ENCODE results near the gene TICAM2. TPM values are rescaled to one million over a fixed set of nuclear protein-coding genes. Genes with fewer than 3 reads are reported as not detected.
"Not testable (repeated sequence)": the region's sequence is repeated elsewhere in the genome, so short reads cannot be mapped to it uniquely, and the experiment has no call there.

Gene TICAM2
- total RNA-seq, 1 experiment from 2014 or later: 1.0 TPM

GRCh38 chr5:115648056-115648455, 45.8 kb upstream of the TICAM2 start:
- H3K4me3 Mint-ChIP-seq: no peak overlapping the region
- H3K36me3 Mint-ChIP-seq: no peaks in the 10 kb centered on the region
- ATAC-seq (no peak), DNase-seq (ENCODE audit: low spot score) (no peak)
- H3K27me3 Mint-ChIP-seq (ENCODE audit: low read depth): no peaks in the 10 kb centered on the region; the same call in 1 of the 2 replicates
- ChIA-PET CTCF (no interaction called here), POLR2A (no interaction called here)
- H3K9me3 Mint-ChIP-seq: no peaks in the 10 kb centered on the region
- H3K27ac Mint-ChIP-seq: no peak overlapping the region
- no peak for TF ChIP-seq FOXP4 (CRISPR knock-in tag; IDR thresholded peaks at IDR 0.05)
- TF ChIP-seq GABPB1 (CRISPR knock-in tag; IDR thresholded peaks at IDR 0.05): peak; percentile 30; the same call in 1 of the 2 replicates
- H3K4me1 Mint-ChIP-seq: peaks cover 4% of the 10 kb centered on the region

GRCh38 chr5:115645386-115645785, 43.1 kb upstream of the TICAM2 start:
- H3K4me1 Mint-ChIP-seq; H3K27me3 Mint-ChIP-seq (ENCODE audit: low read depth); H3K4me3 Mint-ChIP-seq; H3K27ac Mint-ChIP-seq; H3K9me3 Mint-ChIP-seq; POLR2A ChIA-PET; DNase-seq (ENCODE audit: low spot score); ATAC-seq; H3K36me3 Mint-ChIP-seq: not testable (repeated sequence)
- CTCF ChIA-PET: interaction anchor here (0.9 kb wide), 1 partner anchor 125 kb away, joined by 3 read pairs; no protein-coding TSS in a partner anchor

- Mint-ChIP-seq H3K36me3 (no peaks in the 10 kb centered on the region), H3K4me1 (peaks cover 9% of the 10 kb centered on the region), H3K9me3 (no peaks in the 10 kb centered on the region), H3K27me3 (ENCODE audit: low read depth) (no peaks in the 10 kb centered on the region; the same call in 1 of the 2 replicates), H3K4me3 (no peak overlapping the region), H3K27ac (no peak overlapping the region)
- ChIA-PET POLR2A (no interaction called here), CTCF (interaction anchor here (1.0 kb wide), 1 partner anchor 9 kb away, joined by 3 read pairs; no protein-coding TSS in a partner anchor)
- ATAC-seq (no peak), DNase-seq (ENCODE audit: low spot score) (no peak)
- TF ChIP-seq AFF4 (CRISPR knock-in tag; IDR thresholded peaks at IDR 0.05; ENCODE audit: borderline replicate concordance): no peak
- TF ChIP-seq ZNF281 (CRISPR knock-in tag; IDR thresholded peaks at IDR 0.05): no peak
- TF ChIP-seq GABPB1 (CRISPR knock-in tag; IDR thresholded peaks at IDR 0.05): no peak
- TF ChIP-seq ZMAT4 (CRISPR knock-in tag; IDR thresholded peaks at IDR 0.05): no peak
- no peak for TF ChIP-seq JUN (CRISPR knock-in tag; IDR thresholded peaks at IDR 0.05)
- no peak for TF ChIP-seq ATF3 (CRISPR knock-in tag; conservative IDR thresholded peaks at IDR 0.05)
- TF ChIP-seq ZNF423 (CRISPR knock-in tag; IDR thresholded peaks at IDR 0.05): no peak
Measured at GRCh38 chr5:115644046-115644445, 41.8 kb upstream of the TICAM2 start.

GRCh38 chr5:115641948-115642347, 39.7 kb upstream of the TICAM2 start:
- DNase-seq (ENCODE audit: low spot score) (no peak), ATAC-seq (no peak)
- H3K9me3 Mint-ChIP-seq: no peaks in the 10 kb centered on the region
- no peaks in the 10 kb centered on the region for H3K36me3 Mint-ChIP-seq
- CTCF ChIA-PET: interaction anchor here (1.8 kb wide), 1 partner anchor 131 kb away, joined by 5 read pairs; no protein-coding TSS in a partner anchor
- H3K4me3 Mint-ChIP-seq: no peak overlapping the region
- no peaks in the 10 kb centered on the region; the same call in 1 of the 2 replicates for H3K27me3 Mint-ChIP-seq (ENCODE audit: low read depth)
- POLR2A ChIA-PET: no interaction called here
- peaks cover 12% of the 10 kb centered on the region for H3K4me1 Mint-ChIP-seq
- H3K27ac Mint-ChIP-seq: no peak overlapping the region
- TF ChIP-seq MYBL2 (CRISPR knock-in tag; IDR thresholded peaks at IDR 0.05) (no peak), CDX4 (CRISPR knock-in tag; IDR thresholded peaks at IDR 0.05; ENCODE audit: borderline replicate concordance) (no peak), CBFB (CRISPR knock-in tag; IDR thresholded peaks at IDR 0.05; ENCODE audit: low read depth) (no peak), RORB (CRISPR knock-in tag; IDR thresholded peaks at IDR 0.05) (no peak), TEAD1 (CRISPR knock-in tag; IDR thresholded peaks at IDR 0.05) (no peak), SMAD4 (CRISPR knock-in tag; IDR thresholded peaks at IDR 0.05) (no peak), ZNF263 (CRISPR knock-in tag; IDR thresholded peaks at IDR 0.05; ENCODE audit: low read depth) (no peak), PRRX2 (CRISPR knock-in tag; IDR thresholded peaks at IDR 0.05) (no peak), GTF2I (CRISPR knock-in tag; conservative IDR thresholded peaks at IDR 0.05) (no peak), FOXK1 (CRISPR knock-in tag; IDR thresholded peaks at IDR 0.05) (no peak), MAX (CRISPR knock-in tag; IDR thresholded peaks at IDR 0.05) (no peak), EMX1 (CRISPR knock-in tag; IDR thresholded peaks at IDR 0.05) (no peak)
